ENCODE measurements around the gene PDCD4. TPM values are rescaled to one million over a fixed set of nuclear protein-coding genes. Genes with fewer than 3 reads are reported as not detected.

Gene PDCD4
- total and polyA plus RNA-seq, 10 of the 15 experiments (the other 5 are each of a cell fraction or from before 2014, with no cell fraction given), result 101 to 372 (median 171) TPM

DNA sequence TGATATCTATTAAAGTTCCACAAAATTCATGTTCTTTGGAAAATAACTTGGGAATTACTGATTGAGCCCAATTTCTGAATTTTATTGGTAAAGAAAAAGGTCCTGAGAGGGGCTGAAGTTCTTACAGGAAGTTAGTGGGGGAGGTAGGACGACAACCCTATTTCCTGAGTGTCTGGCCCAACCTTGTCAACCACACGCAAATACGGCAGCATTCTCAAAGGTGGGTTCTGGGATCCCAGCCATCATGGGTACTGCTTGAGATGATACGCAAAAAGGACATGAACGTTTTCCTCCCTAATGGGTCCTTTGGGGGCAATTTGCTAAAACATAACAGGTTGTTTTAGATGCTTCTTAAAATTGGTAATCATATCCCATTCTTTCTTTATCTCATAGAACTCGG, 2.7 kb upstream of the PDCD4 start:
- FAIRE-seq (no peak), ATAC-seq (no peak), DNase-seq (ENCODE audit: low read depth, low spot score) (no peak)
- H3K4me3 ChIP-seq, result peak overlapping the region; percentile 44; the same call in 1 of the 2 replicates
- H3K4me1 ChIP-seq (ENCODE audit: control insufficient read depth, insufficient read depth, low read length), result peaks cover 68% of the 10 kb centered on the region
- CTCF ChIA-PET, result interaction anchor here (1.0 to 5.2 kb wide), 8 partner anchors 9 to 65 kb away, joined by 3 to 53 read pairs (median 6); no protein-coding TSS in a partner anchor
- SMC1A ChIA-PET (ENCODE audit: uncharacterized antibody, unreplicated experiment), result interaction anchor here (0.7 to 5.1 kb wide), 9 partner anchors 9 to 76 kb away, joined by 3 to 139 read pairs (median 7); no protein-coding TSS in a partner anchor
- H3K27ac ChIP-seq (ENCODE audit: control insufficient read depth, insufficient read depth), result peak overlapping the region; percentile 99
- no TSS peak for BruUV-seq (replicated peaks)
- peak overlapping the region; percentile 56 for H3K9ac ChIP-seq (ENCODE audit: control insufficient read depth, insufficient read depth, low read length)
- H3K27me3 ChIP-seq (replicated peaks in 1 of 2; ENCODE audit: control insufficient read depth in 2 of 2, insufficient read depth in 2 of 2, low read length in 1 of 2), result no peaks in the 10 kb centered on the region
- peak overlapping the region; percentile 85 for H3K4me2 ChIP-seq (ENCODE audit: control insufficient read depth, insufficient read depth)
- in situ Hi-C loops (cut with MboI) (no loop called here), intact Hi-C loops (cut with micrococcal nuclease; ENCODE audit: unreplicated experiment) (loop anchor here (5.0 kb wide), 1 partner anchor 792 kb away; no protein-coding TSS in a partner anchor)
- WGBS (ENCODE audit: insufficient coverage, insufficient replicate concordance, low lambda C conversion rate, missing lambda C conversion rate), result 3% methylated on average over 6 of the region's 6 CpGs
- RAD21 ChIA-PET (ENCODE audit: unreplicated experiment), result interaction anchor here (1.0 to 5.3 kb wide), 8 partner anchors 10 to 66 kb away, joined by 3 to 138 read pairs (median 20); no protein-coding TSS in a partner anchor
- peak overlapping the region; percentile 28 for H2AFZ ChIP-seq (ENCODE audit: control insufficient read depth, low read depth, low read length)
- H3K9me3 ChIP-seq (replicated peaks; ENCODE audit: control insufficient read depth, insufficient read depth, low read length), result no peaks in the 10 kb centered on the region
- POLR2A ChIA-PET, result interaction anchor here (0.6 to 3.3 kb wide), 6 partner anchors 11 to 66 kb away, joined by 3 to 36 read pairs (median 12); partner anchors contain the start of genes BBIP1 and SHOC2
- peaks cover 48% of the 10 kb centered on the region for H3K79me2 ChIP-seq (ENCODE audit: control insufficient read depth, insufficient read depth, low read length)
- H3K36me3 ChIP-seq (ENCODE audit: control insufficient read depth in 2 of 2, insufficient read depth in 2 of 2, low read length in 1 of 2), result no peaks in the 10 kb centered on the region
- H4K20me1 ChIP-seq (ENCODE audit: control insufficient read depth, insufficient read depth), result no peaks in the 10 kb centered on the region
- TF ChIP-seq EP300 (IDR thresholded peaks at IDR 0.05; ENCODE audit: borderline replicate concordance in 1 of 2, control insufficient read depth in 1 of 2, low read depth in 2 of 2, low read length in 2 of 2) (no peak), CEBPB (IDR thresholded peaks at IDR 0.05; ENCODE audit: borderline replicate concordance in 1 of 2, low read depth in 2 of 2, low read length in 2 of 2) (no peak), NFYA (IDR thresholded peaks at IDR 0.05; ENCODE audit: borderline replicate concordance, low read depth, low read length) (no peak), REST (IDR thresholded peaks at IDR 0.05; ENCODE audit: low read depth, low read length) (no peak), BCL11A (IDR thresholded peaks at IDR 0.05; ENCODE audit: low read depth, low read length) (no peak), SREBF1 (IDR thresholded peaks at IDR 0.05; ENCODE audit: low read length) (no peak), E4F1 (IDR thresholded peaks at IDR 0.05; ENCODE audit: borderline replicate concordance, partially characterized antibody) (no peak), TCF12 (IDR thresholded peaks at IDR 0.05; ENCODE audit: low read depth, low read length) (no peak), SKIL (IDR thresholded peaks at IDR 0.05; ENCODE audit: low read depth, poor library complexity, severe bottlenecking) (no peak), WRNIP1 (IDR thresholded peaks at IDR 0.05; ENCODE audit: borderline replicate concordance, low read depth, low read length) (no peak), IKZF1 (conservative IDR thresholded peaks at IDR 0.05) (no peak), DPF2 (IDR thresholded peaks at IDR 0.05) (no peak)
- TF ChIP-seq, protein P1, sequence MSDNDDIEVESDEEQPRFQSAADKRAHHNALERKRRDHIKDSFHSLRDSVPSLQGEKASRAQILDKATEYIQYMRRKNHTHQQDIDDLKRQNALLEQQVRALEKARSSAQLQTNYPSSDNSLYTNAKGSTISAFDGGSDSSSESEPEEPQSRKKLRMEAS (IDR thresholded peaks at IDR 0.05; ENCODE audit: low read depth, low read length), result no peak

Measured in GM12878 (cell line).